Limb (tissue), 2 donors: ENCODE data around the gene CEP70.
"Not testable (repeated sequence)": the region's sequence is repeated elsewhere in the genome, so short reads cannot be mapped to it uniquely, and the experiment has no call there.

Source experiments
- DNase-seq, 2 donors: peaks; one replicate each; pipeline ENCODE4 v3.0.0-alpha.2; 2016; ENCODE audit errors: extremely low spot score in 2 of 2

CEP70 gene

DNA sequence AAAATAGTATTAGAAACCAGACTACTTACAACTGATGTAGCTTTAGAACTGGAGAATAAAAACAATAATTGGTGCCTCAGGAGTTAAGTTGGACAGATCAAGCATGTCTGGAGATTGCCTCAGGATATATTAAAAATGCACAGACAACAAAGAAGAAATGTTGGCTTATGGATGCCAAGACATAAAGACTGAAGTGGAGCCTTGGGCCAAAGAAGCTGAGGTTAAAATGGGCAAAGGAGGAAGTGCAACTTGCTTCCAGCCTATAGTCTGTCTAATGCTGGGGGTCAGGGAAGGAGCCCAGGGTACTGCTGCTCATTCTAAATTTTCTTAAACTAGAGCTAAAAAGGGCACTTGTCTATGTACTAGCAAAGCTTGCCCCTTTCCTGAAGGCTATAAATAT lies 82.1 kb downstream of the CEP70 start:
- no peak for DNase-seq

DNA sequence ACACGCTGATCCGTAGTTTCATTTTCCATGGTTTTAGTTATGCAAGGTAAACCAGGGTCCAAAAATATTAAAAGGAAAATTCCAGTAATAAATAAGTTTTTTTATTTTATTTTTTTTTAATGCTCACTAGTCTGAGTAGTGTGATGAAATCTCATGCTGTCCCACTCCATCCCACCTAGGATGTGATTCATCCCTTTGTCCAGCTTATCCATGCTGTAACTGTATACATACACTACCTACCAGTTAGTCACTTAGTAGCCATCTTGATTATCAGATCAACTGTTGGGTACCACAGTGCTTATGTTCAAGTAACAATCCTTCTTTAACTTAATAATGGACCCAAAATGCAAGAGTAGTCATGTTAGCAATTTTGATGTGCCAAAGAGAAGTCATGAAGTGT lies 84.5 kb downstream of the CEP70 start:
- no peak for DNase-seq

DNA sequence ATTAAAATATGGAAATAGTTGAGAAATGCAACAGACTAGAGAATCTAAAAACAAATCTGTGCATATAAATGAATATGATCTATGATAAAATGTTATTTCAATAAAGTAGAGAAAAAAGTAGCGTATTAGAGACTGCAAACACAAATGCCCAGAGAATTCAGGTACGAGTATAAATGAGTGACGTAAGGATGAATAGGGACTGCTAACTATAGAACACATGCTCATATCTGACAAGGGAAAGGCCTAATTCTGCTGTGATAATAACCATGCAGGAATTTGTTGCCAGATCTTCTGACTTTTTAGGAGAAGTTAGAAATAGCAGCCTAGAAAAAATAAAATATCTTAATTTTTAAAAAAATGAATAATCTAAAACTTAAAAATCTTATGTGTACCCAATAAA lies 86.5 kb downstream of the CEP70 start:
- no peak for DNase-seq

DNA sequence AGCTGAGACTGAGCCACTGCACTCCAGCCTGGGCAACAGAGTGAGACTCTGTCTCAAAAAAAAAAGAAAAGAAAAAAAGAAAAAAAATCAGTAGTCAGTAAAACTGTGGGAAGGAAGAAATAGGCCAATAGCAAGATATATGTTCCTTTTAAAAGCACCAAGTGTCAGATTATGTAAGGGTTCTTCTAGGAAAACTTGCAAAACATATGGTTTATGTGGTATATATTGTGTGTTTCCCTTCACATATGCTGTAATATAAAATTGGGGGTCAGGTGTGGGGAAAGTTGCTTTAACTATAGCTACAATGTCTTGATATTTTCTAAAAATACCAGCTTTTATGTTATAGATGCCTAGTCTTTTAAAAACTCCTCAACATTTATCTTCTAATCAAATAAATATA lies 95.1 kb downstream of the CEP70 start:
- DNase-seq, result no peak

DNA sequence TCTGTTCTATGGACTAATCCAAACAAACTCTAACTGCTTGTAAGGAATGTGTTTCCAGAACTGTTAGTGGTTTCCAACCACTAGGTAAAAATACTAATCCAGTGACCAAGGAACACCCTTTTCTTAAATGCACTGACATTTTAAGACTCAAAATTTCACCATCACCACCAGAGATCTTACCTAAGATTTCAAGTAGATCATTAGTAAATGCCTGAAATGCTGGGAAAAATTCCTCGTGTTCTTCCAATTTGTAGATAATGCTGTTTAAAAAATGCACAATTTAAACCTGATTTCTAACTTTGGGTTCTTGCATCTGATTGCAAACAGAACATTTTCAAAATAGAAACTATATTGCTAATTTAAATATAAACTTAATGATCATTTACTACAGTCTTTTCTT lies 96.2 kb downstream of the CEP70 start:
- no peak for DNase-seq

DNA sequence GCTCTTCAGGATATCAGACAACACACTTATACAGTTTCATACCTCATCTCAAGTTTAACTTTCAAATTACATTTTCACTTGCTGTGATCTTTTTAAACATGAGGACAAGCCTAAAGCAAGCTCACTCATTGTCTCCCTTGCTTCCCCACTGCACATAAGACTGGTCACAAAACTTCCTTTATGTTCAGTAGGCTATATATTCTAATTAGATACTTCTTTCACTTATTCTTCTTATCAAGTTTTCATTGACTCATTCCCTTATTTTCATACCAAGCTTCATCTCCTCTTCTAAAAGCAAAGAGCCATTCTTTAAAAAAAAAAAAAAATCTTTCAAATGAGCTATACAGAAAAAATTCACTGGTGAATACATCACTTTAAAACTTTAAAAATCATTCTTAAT lies 97.0 kb downstream of the CEP70 start:
- no peak for DNase-seq

DNA sequence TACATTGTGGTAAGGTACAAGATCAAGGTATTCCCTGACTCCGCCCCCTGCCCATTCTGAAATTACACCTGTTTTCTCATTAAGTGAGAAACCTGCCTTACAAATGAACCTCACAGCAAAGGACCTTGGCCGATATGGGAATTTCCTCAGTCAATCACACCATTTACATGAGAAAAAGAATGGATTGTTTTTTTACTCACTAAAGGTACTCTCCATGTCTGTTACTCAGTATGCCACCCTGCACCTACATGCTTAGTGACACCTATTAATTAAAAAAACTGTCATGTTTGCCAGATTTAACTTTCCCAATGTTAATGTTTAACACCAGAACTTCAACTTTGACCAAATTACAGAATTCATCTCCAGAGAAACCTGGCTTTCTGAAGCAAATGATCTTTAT lies 97.6 kb downstream of the CEP70 start:
- no peak for DNase-seq

GRCh38 chr3:138495638-138496037 lies 98.4 kb downstream of the CEP70 start:
- DNase-seq, result not testable (repeated sequence)

DNA sequence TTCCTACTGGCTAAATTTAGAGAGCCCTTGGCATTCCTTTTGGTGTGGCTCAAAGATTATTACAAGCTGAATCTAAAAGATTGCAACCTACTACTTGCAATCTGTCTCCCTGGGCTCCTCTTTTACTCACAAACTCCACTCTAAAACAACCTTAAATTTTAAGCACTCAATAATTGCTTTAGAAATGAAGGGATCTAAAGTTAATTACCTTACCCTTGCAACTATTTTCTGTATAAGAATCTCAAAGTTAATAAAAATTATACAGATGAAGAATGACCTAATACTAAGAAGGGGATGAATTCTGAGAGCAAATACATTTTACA lies 99.5 kb downstream of the CEP70 start:
- DNase-seq, result no peak

- no peak for DNase-seq
Measured at GRCh38 chr3:138493804-138494606, 100.1 kb downstream of the CEP70 start.

GRCh38 chr3:138492980-138493675 lies 100.9 kb downstream of the CEP70 start:
- no peak for DNase-seq

- DNase-seq, result no peak
Measured at GRCh38 chr3:138491971-138492370, 102.1 kb downstream of the CEP70 start.

GRCh38 chr3:138486580-138486979 lies 107.5 kb downstream of the CEP70 start:
- DNase-seq, result not testable (repeated sequence)

- not testable (repeated sequence) for DNase-seq
Measured at GRCh38 chr3:138484672-138485071, 109.4 kb downstream of the CEP70 start.

- DNase-seq, result no peak
Measured at GRCh38 chr3:138479438-138479863, 114.6 kb downstream of the CEP70 start.

DNA sequence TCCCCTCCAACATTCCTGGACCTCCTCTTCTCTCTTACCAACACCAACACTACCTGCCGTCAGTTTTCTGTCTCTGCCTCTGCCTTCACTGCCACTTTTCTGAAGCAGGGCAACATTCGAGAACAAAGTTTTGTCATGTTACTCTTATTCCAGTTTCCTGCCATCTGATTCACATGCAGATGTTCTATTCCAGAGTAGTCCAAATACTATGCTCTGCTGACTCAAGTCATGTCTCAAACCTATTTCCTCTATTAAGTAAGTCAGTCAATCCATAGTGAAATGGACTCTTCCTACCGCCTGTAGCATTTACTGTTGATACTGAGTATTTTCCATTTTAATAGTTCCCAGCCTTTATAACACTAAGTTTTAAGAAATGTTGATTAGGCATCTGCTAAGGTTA lies 116.3 kb downstream of the CEP70 start:
- no peak for DNase-seq

GRCh38 chr3:138477120-138477519 lies 116.9 kb downstream of the CEP70 start:
- DNase-seq, result no peak

- no peak for DNase-seq
Measured at GRCh38 chr3:138476526-138476925, 117.5 kb downstream of the CEP70 start.

GRCh38 chr3:138474163-138474562 lies 119.9 kb downstream of the CEP70 start:
- DNase-seq, result no peak

DNA sequence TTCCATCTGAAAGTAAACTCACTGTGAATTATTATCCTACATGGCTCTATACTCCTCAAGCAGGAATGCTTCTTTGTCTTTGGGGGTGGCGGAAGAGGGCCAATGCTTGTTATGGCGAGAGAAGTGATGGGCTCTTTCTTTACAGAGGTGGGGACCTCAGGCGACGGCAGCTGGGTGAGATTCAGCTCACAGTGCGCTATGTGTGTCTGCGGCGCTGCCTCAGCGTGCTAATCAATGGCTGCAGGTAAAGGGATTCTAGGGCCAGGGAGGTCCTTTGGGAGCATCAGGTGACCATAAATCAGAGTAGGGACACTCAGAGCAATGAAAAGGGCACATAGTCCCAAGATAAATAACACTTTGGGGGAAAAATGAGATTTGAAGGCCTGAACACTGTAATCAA lies 120.7 kb downstream of the CEP70 start:
- no peak for DNase-seq

DNA sequence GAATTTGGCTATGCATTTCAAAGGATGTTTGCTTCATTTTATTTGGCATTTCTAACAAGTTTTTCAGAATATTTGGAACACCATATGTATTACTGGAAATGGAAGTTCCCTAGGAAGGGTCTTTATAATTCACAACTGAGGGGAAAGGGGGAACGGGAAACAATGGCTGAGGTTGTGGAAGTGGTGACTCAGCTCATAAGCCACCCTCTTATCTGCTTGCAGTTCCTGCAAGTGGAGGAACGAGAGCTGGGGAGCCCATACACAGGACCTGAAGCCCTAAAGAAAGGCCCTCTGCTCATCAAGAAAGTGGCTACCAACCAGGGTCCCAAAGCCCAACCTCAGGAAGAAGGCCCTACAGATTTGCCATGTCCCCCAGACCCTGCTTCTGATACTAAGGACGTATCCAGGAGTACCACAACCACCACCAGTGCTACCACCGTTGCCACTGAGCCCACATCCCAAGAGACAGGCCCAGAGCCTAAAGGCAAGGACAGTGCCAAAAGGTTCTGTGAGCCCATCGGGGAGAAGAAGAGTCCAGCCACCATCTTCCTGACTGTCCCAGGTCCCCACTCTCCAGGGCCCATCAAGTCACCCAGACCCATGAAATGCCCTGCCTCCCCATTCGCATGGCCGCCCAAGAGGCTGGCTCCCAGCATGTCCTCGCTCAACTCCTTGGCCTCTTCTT lies 121.8 kb downstream of the CEP70 start:
- no peak for DNase-seq

- no peak for DNase-seq
Measured at GRCh38 chr3:138471481-138471880, 122.6 kb downstream of the CEP70 start.

GRCh38 chr3:138470687-138471086 lies 123.4 kb downstream of the CEP70 start:
- no peak for DNase-seq
